ENCODE measurements around the gene GADD45GIP1. TPM values are rescaled to one million over a fixed set of nuclear protein-coding genes. Genes with fewer than 3 reads are reported as not detected.

GADD45GIP1 gene
- total RNA-seq, 1 donor: 15.2 TPM

DNA sequence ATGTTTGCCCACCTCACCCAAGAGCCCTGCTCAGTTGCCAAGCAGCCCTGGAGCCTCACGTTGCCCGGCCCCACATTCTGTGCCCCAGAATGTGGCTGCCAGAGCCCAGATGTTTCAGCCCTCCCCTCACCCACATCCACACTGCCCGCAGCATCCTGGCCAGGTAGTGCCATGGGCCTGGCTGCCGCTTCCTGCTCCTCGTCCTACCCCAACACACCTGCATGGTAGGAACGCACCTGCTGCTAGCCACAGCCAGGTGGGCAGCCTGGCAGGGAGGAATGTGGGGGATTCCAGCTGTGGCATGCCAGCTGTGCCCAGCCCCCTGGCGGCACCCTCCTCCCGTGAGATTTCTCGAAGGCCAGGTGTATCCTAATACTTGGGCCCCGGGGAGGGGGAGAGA is 30.8 kb upstream of the GADD45GIP1 start:
- no peaks in the 10 kb centered on the region for H3K79me2 ChIP-seq (ENCODE audit: insufficient read depth, low read length)
- H3K27me3 ChIP-seq (ENCODE audit: insufficient read depth, low read length): no peaks in the 10 kb centered on the region
- H4K20me1 ChIP-seq (ENCODE audit: insufficient read depth, low read length): no peaks in the 10 kb centered on the region
- no peak overlapping the region for H3K27ac ChIP-seq (ENCODE audit: low read depth, low read length)
- H3K4me2 ChIP-seq (ENCODE audit: insufficient read depth, low read length): no peak overlapping the region
- H3K4me3 ChIP-seq (ENCODE audit: insufficient read depth, low read length): no peak overlapping the region
- no peak overlapping the region for H2AFZ ChIP-seq (ENCODE audit: low read length)
- peaks cover 16% of the 10 kb centered on the region for H3K4me1 ChIP-seq (ENCODE audit: insufficient read depth, low read length)
- peak; percentile 67 for DNase-seq (ENCODE audit: insufficient read length, low spot score, missing footprints)
- TF ChIP-seq, protein P1, sequence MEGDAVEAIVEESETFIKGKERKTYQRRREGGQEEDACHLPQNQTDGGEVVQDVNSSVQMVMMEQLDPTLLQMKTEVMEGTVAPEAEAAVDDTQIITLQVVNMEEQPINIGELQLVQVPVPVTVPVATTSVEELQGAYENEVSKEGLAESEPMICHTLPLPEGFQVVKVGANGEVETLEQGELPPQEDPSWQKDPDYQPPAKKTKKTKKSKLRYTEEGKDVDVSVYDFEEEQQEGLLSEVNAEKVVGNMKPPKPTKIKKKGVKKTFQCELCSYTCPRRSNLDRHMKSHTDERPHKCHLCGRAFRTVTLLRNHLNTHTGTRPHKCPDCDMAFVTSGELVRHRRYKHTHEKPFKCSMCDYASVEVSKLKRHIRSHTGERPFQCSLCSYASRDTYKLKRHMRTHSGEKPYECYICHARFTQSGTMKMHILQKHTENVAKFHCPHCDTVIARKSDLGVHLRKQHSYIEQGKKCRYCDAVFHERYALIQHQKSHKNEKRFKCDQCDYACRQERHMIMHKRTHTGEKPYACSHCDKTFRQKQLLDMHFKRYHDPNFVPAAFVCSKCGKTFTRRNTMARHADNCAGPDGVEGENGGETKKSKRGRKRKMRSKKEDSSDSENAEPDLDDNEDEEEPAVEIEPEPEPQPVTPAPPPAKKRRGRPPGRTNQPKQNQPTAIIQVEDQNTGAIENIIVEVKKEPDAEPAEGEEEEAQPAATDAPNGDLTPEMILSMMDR (IDR thresholded peaks at IDR 0.05; ENCODE audit: extremely low read depth, low read depth, low read length): no peak
- no peaks in the 10 kb centered on the region for H3K9me3 ChIP-seq (ENCODE audit: low read depth, low read length)
- no peaks in the 10 kb centered on the region for H3K36me3 ChIP-seq (ENCODE audit: insufficient read depth, low read length)

DNA sequence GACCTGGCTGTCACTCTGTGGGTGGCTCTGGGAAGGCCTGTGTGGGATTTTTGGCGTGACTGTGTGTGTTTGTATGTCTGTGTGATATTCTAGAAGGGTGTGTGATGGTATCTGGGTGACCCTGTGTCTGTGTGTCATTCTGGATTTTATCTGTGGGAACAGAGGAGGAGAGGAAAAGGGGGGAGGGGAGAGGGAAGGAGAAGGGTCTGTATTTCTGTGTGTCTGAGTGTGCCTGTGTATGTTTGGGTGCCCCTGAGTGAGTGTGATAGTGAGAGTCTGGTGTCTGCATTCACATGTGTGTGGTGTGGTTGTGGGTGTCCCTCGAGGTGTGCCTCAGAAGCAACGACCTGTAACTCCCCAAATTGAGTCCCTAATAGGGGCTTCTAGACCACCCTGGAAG is 30.2 kb upstream of the GADD45GIP1 start:
- Histone ChIP-seq H3K36me3 (ENCODE audit: insufficient read depth, low read length) (no peaks in the 10 kb centered on the region), H3K79me2 (ENCODE audit: insufficient read depth, low read length) (no peaks in the 10 kb centered on the region), H2AFZ (ENCODE audit: low read length) (no peak overlapping the region), H3K27ac (ENCODE audit: low read depth, low read length) (no peak overlapping the region), H4K20me1 (ENCODE audit: insufficient read depth, low read length) (no peaks in the 10 kb centered on the region), H3K9me3 (ENCODE audit: low read depth, low read length) (no peaks in the 10 kb centered on the region), H3K4me1 (ENCODE audit: insufficient read depth, low read length) (peaks cover 16% of the 10 kb centered on the region), H3K4me3 (ENCODE audit: insufficient read depth, low read length) (no peak overlapping the region), H3K27me3 (ENCODE audit: insufficient read depth, low read length) (peaks cover 3% of the 10 kb centered on the region), H3K4me2 (ENCODE audit: insufficient read depth, low read length) (no peak overlapping the region)
- DNase-seq (ENCODE audit: insufficient read length, low spot score, missing footprints): peak; percentile 83
- TF ChIP-seq, protein P1 (IDR thresholded peaks at IDR 0.05; ENCODE audit: extremely low read depth, low read depth, low read length): no peak

DNA sequence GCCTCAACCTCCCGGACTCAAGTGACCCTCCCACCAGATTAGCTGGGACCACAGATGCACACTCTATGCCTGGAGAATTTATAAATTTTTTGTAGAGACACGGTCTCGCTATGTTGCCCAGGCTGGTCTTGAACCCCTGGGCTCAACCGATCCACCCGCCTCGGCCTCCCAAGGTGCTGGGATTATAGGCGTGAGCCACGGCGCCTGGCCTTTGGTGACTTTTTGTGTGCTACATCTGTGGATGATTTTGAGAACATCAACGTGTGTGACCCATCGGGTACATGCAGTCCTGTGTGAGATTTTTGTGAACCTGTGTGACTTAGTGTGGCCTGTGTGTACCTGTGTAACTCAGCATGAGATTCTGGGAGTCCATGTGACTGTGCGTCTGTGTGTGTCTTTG is 29.7 kb upstream of the GADD45GIP1 start:
- no peaks in the 10 kb centered on the region for H3K36me3 ChIP-seq (ENCODE audit: insufficient read depth, low read length)
- H4K20me1 ChIP-seq (ENCODE audit: insufficient read depth, low read length): no peaks in the 10 kb centered on the region
- H3K79me2 ChIP-seq (ENCODE audit: insufficient read depth, low read length): no peaks in the 10 kb centered on the region
- H3K4me1 ChIP-seq (ENCODE audit: insufficient read depth, low read length): peaks cover 16% of the 10 kb centered on the region
- peak; percentile 4 for DNase-seq (ENCODE audit: insufficient read length, low spot score, missing footprints)
- TF ChIP-seq, protein P1 (IDR thresholded peaks at IDR 0.05; ENCODE audit: extremely low read depth, low read depth, low read length): no peak
- H3K4me3 ChIP-seq (ENCODE audit: insufficient read depth, low read length): no peak overlapping the region
- H3K4me2 ChIP-seq (ENCODE audit: insufficient read depth, low read length): no peak overlapping the region
- no peak overlapping the region for H3K27ac ChIP-seq (ENCODE audit: low read depth, low read length)
- H2AFZ ChIP-seq (ENCODE audit: low read length): no peak overlapping the region
- no peaks in the 10 kb centered on the region for H3K9me3 ChIP-seq (ENCODE audit: low read depth, low read length)
- H3K27me3 ChIP-seq (ENCODE audit: insufficient read depth, low read length): peaks cover 4% of the 10 kb centered on the region

DNA sequence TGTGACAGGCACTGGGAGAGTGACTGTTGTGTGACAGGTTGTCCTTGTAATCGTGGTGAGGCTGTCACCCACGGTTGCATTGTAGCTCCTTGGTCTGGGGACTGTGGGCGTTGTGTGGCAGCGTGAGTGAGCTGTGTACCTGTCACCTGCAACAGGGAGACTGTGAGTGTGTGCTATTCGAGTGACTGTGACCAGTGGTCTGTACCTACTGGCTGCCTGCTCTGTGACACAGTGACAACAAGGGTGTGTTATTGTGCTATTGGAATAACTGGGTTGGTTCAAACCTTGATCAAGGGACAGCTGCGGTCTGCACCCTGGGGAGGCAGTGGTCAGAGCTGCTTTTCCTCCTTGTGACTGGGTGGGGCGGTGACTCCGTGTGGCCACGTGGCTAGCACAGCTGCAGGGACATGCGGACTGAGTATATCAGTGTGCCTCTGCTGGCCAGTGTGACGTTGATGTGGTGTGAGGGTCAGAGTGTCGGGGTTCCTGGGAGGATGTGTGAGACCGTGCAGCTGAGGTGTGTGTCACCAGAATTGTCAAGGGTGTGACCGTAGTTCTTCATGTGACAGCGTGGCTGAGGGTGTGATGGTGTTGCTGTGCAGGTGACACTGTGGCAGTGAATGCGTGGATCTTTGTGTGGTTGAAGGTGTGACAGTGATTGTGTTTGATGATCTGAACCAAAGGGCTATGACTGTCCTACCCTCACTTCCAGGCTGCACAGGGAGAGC is 28.2 kb upstream of the GADD45GIP1 start:
- H3K4me1 ChIP-seq (ENCODE audit: insufficient read depth, low read length): peaks cover 16% of the 10 kb centered on the region
- no peaks in the 10 kb centered on the region for H3K79me2 ChIP-seq (ENCODE audit: insufficient read depth, low read length)
- H3K27me3 ChIP-seq (ENCODE audit: insufficient read depth, low read length): peaks cover 4% of the 10 kb centered on the region
- no peak overlapping the region for H3K4me3 ChIP-seq (ENCODE audit: insufficient read depth, low read length)
- no peaks in the 10 kb centered on the region for H3K9me3 ChIP-seq (ENCODE audit: low read depth, low read length)
- H2AFZ ChIP-seq (ENCODE audit: low read length): peak overlapping the region; percentile 69
- H3K4me2 ChIP-seq (ENCODE audit: insufficient read depth, low read length): peak overlapping the region; percentile 23
- H4K20me1 ChIP-seq (ENCODE audit: insufficient read depth, low read length): no peaks in the 10 kb centered on the region
- TF ChIP-seq, protein P1 (IDR thresholded peaks at IDR 0.05; ENCODE audit: extremely low read depth, low read depth, low read length): no peak
- no peak overlapping the region for H3K27ac ChIP-seq (ENCODE audit: low read depth, low read length)
- peak; percentile 93 for DNase-seq (ENCODE audit: insufficient read length, low spot score, missing footprints)
- H3K36me3 ChIP-seq (ENCODE audit: insufficient read depth, low read length): no peaks in the 10 kb centered on the region

All from osteoblast (primary cell).